GM19240 (cell line): Measurements from ENCODE around the gene TSSK1B.
"Not testable (repeated sequence)": the region's sequence is repeated elsewhere in the genome, so short reads cannot be mapped to it uniquely, and the experiment has no call there.

Experiments used
- DNase-seq: peaks from one replicate; pipeline ENCODE4 v3.0.0; 2011; ENCODE audit warnings: low spot score; ENCODE audit not compliant: insufficient read length

The TSSK1B gene

DNA sequence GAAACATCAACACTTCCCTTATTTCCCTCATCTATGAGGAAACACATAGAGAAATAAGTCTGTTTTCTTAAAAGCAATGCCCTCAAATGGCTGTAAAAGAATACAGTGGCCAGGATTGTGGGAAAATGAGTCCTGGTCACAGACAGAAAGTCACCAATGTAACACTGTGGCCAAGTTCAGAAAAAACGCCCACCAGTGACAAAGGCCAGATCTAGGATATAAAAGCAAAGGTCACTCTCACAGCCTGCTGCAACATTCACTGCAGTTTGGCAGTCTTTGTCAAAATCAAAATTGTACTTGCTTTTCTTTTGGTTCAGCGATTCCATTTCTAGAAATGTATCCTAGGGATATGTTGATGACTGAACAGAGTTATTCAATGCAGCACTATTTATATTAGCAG lies 30.5 kb downstream of the TSSK1B start:
- DNase-seq = no peak

DNA sequence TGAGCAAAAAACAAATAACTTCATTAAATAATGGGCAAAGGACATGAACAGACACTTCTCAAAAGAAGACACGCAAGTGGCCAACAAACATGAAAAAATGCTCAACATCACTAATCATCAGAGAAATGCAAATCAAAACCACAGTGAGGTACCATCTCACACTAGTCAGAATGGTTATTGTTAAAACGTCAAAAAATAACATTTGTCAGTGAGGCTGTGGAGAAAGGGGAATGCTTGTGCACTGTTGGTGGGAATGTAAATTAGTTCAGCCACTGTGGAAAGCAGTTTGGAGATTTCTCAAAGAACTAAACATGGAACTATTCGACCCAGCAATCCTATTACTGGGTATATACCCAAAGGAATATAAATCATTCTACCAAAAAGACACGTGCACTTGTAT lies 36.8 kb downstream of the TSSK1B start:
- not testable (repeated sequence) for DNase-seq

DNA sequence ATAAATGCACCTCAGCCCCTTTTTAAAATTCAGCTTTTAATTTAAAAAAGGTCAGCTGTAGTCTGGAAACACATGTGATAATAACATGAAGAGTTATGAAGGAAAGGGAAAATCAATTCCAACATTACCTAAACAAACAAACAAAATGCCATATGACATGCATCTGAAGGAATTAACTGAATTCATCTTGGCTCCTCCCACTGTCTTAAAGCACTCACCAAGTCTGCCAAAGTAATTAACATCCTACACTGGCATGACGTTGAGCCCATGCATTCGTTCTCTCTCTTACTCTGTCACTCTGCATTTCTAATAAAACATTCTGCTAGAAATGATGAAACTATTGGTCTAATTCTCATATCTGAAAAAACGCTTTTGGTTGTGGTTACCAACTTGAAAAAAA lies 37.7 kb downstream of the TSSK1B start:
- DNase-seq = no peak

DNA sequence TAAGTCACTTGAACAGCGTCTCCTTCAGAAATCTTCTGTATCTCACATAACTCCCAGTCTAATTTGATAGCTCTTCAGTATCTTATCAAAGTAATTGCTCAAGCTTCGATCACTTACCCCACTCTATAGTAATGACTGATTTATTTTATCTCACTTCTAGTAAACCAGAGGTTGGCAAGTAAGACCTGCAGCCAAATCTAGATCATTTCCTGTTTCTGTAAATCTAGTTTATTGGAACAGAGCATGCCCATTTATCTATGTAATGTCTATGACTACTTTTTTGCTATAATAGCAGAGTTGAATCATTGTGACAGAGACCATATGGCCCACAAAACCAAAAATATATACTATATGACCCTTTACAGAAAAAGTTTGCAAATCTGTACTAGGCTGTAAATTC lies 40.1 kb downstream of the TSSK1B start:
- no peak for DNase-seq

DNA sequence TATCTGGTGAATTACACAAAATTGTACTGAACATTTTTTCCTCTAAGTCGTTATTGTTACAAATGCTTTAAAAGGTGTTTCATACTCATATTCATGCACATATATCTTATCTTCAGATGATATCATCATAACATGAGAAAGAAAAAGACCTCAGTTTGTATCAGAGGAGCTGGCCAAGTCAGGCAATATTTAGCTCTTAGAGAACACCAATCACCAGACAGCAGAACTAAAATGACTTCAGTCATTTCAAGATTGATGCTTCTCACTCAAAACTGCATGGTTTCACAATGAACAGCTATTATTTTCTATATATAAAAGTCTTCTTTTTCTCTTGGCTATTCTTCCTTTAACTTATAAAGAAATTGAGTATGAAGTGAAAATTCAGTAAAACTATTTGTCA lies 44.6 kb downstream of the TSSK1B start:
- DNase-seq = no peak

DNA sequence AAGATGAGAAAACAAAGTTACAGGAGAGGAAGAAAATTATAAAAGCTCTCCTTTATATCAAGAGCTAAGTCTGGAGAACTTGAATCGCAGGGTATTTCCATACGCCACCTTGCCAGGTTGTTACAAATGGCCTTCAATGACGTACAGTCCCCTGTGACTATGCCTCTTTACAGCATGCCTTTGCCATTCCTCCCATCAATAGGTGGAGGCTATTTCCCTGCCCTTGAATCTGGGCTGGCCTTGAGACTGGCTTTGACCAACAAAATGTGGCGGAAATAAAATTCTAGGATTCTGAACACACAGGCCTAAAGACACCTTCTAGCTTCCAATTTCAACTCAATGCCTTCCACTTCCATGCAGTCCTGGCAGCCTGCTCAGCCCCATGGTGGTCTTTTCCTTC lies 45.7 kb downstream of the TSSK1B start:
- no peak for DNase-seq

DNA sequence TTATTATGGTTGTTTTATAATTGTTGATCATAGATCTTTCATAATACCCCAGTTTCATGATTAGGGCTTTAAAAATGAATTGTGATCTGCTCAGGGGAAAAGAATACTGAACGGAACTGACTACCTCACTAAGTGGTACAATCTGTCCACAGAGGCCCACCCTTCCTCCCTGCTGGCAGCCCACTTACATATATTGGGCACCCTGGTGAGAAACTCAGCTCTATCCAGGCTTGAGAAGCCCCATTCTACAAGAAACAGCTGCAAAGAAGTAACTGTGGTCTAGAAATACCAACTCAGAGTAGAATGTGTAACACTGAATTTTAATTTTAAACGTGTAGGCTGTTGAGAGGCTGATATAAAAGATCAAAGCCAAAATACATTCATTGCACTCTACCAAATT lies 46.9 kb downstream of the TSSK1B start:
- DNase-seq = no peak

DNA sequence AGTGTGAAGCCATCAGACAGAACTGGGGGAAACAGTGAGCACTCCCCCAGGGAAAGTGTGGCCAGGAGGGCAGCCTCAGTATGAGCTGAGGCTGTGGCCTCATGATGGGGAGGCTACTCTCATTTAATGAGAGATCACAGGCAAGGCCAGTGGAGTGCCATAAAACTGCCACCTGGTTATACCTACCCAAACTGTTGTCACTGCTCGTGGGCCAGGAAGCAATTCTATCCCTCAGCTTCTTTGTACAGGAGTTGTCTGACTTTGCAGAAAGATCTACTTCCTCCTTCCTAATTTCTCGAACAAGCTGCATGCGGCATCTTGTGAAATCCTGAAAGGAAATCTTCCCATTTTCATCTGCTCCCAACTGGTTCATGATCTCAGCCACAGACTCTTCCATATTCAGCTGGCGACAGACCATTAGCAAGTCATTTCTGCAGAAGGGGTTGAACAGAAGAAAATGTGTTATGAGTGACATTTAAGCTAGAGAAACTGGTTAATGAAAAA lies 50.0 kb downstream of the TSSK1B start:
- no peak for DNase-seq

DNA sequence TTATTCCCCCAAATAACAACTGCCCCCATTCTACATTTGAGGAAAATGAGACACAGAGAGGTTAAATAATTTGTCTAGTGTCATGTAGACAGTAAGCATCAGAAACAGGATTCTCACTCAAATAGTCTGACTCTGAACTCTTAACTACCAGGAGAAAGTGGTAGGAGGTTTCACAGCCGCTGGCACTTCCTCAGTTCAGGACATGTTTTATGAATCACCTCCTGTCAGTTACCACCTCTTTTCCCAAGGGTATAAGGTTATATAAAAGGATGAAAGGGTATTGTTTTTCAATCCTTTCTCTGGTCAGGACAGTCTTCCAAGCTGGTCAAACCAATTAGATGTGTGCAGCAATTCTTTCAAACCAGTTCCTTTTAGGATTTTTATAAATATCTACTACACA lies 52.1 kb downstream of the TSSK1B start:
- DNase-seq = no peak
